HG03460 (cell line): ENCODE results near the gene C5.
"Not testable (repeated sequence)": the region's sequence is repeated elsewhere in the genome, so short reads cannot be mapped to it uniquely, and the experiment has no call there.

Source experiments
- ATAC-seq: cut with Tn5 transposase; IDR thresholded peaks from one replicate; pipeline ENCODE4 v1.9.1; 2021; ENCODE audit not compliant: unreplicated experiment

Gene C5

DNA sequence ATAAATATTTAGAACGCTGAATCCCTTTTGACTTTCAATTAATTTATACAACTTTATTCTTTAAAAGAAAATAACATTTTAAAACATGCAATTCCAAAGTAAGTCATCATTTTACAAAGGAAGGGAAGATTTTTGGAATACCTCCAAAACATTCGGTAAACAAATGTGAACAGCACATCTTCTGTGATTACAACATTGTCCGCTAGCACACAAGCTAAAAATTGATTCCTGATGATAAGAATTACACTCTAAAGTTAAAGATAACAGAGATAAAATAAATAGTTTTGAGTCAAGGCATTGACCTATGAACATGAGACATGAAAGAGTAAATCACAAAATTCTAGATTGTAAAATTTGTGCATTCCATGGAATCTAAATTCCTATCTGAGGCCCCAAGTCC lies 67.2 kb downstream of the C5 start:
- no peak for ATAC-seq

DNA sequence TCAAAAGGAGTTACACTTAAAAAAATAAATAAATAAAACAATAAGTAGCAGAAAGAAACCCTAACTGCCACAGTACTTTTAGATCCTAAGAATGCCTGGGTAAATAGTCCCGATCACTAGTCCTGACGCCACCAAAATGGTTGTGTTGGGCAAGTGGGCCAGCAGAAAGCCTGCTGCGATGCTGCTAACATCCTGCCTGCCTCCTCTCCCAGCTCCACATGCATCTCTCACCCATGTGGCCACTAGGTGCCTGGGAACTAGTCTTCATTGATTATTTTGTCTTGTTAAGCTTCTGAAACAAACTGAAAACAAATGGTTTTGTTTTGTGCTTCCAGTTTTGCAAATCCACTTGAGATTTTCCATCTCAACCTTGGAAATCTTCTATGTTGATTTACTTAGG lies 69.1 kb downstream of the C5 start:
- ATAC-seq = no peak

DNA sequence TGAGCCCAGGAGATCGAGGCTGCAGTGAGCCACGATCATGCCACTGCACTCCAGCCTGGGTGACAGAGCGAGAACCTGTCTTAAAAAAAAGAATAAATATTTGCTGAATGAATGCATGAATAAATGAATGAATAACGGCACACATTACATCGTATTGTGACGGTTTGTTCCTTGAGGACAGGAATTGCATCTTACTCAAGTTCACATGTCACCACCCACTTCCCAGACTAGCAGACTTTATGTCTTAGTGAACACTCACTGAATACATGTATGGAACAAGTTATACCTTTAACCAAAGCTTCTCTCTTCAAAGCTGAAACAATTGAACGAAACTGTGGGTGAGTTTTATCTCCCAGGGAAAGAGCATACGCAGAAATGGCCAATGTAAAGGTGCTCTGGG lies 70.3 kb downstream of the C5 start:
- no peak for ATAC-seq

DNA sequence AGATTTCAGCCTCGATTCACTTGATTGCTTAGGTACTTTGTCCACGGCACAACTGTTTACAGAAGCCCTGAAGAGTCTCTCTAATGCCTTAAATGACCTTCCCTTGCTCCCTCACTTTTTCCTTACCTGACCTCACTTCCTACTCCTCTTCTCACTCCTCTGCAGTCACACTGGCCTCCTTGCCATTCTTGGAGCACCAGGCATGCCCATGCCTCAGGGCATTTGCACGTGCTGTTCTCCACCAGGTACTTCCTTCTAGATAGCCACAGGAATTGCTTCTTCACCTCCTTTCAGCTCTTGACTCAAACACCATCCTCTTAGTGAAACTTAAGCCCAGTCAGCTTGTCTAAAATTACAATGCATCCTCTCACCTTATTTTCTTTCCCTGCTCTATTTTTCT lies 71.1 kb downstream of the C5 start:
- no peak for ATAC-seq

DNA sequence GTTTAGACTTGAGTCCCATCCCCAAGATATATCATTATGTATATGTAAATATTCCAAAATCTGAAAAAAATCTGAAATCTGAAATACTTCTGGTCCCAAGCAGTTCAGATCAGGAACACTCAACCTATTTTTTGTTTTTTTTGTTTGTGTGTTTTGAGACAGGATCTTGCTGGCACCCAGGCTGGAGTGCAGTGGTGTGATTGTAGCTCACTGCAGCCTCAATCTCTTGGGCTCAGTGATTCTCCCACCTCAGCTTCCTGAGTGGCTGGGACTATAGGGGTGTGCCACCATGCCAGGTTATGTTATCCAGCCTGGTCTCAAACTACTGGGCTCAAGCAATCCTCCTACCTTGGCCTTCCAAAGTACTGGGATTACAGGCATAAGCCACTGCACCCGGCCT lies 72.8 kb downstream of the C5 start:
- no peak for ATAC-seq

DNA sequence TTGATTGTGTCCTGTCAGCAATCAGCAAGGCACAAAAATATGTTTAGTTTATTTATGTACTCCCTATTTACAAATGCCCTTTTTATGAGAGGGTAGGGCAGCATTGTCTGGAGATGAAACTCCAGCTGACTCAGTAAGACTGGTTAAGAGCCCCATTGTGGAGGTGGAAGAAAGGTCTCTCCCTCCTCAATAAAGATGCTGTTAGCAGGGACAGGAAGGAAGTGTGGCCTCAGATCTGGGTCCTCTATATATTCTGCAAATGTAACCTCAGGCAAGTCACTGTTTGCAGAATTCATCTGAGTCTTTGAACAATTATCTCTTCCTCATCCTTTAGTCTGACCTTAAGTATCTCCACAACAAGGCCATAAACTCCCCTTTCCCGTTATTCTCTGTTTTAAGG lies 75.2 kb downstream of the C5 start:
- no peak for ATAC-seq

DNA sequence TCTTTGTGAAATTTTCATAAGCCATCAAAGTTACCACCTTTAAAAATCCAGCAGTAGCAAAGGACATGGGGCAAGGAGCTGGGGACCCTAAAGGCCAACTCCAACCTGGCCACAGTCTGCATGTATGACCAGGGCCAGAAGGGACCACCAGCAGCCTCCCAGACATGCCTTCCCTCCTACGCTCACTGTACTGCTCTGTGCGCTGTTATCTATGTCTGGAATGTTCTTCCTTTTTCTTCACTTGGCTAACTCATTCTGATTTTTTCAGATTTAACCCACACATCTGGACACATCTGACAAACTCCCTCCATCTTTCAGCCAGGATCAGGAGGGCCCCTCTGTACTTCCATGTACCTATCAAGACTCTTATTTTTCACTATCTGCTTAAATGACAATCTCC lies 75.9 kb downstream of the C5 start:
- no peak for ATAC-seq

DNA sequence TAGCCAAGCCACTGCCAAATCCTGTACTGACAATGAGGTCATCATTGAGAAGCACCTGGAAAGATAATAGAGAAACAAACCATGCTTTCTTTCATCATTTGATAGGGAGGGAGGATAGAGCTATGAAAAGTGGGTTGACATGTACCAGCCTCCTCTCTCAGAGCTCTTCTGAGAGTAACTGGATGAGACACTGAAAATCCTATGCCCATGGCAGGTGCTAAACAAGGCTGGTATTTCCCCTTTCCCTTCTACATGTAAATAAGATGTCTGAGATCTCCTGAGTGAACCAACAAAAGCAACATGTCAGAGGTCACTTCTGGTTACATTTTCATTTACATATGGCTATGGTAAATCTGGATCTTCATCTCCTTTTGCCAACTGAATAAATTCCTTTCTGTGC lies 78.1 kb downstream of the C5 start:
- ATAC-seq = no peak

DNA sequence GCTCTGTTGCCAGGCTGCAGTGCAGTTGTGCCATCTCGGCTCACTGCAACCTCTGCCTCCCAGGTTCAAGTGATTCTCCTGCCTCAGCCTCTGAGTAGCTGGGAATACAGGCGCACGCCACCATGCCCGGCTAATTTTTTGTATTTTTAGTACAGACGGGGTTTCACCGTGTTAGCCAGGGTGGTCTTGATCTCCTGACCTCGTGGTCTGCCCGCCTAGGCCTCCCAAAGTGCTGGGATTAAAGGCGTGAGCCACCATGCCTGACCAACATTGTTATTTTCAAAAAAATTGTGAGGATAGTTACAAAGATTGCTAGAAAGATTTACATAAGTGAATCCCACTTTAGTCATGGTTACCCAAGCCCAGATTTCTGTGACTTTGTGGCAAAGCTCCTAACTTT lies 78.6 kb downstream of the C5 start:
- not testable (repeated sequence) for ATAC-seq

DNA sequence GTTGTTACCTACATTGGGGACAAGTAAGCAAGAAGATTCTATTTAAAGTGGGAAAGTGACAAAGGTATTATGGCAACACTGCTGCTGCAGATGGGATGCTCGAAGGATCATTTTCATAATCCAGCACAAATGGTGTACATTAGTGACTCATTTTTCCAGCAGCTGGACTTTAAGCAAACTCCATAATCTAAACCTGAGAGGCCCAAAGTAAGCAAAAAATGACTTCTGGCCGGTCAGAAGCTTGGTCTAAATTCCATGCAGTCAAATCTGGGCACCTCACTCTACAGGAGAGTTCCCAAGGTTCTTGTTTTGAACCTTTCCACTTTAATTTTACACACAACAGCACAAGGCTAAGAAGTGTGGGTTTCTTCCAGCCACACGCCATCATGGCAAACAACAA lies 79.8 kb downstream of the C5 start:
- ATAC-seq = no peak

DNA sequence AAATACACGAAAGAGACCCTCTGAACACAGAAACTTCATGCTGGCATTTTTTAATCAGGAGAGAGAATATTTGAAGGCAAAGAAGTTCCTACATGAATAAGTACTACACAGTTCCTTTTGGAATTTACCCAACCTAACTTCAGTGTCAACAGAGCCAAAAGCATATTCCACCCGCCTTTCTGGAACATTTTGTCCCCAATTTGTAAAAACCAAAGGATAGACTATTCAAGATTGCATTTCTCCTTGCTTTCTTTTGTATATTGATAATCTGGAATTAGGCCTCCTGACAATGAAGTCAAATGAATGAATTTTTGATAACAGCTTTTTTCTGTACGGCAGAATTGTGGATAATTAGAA lies 84.1 kb downstream of the C5 start:
- ATAC-seq = no peak

DNA sequence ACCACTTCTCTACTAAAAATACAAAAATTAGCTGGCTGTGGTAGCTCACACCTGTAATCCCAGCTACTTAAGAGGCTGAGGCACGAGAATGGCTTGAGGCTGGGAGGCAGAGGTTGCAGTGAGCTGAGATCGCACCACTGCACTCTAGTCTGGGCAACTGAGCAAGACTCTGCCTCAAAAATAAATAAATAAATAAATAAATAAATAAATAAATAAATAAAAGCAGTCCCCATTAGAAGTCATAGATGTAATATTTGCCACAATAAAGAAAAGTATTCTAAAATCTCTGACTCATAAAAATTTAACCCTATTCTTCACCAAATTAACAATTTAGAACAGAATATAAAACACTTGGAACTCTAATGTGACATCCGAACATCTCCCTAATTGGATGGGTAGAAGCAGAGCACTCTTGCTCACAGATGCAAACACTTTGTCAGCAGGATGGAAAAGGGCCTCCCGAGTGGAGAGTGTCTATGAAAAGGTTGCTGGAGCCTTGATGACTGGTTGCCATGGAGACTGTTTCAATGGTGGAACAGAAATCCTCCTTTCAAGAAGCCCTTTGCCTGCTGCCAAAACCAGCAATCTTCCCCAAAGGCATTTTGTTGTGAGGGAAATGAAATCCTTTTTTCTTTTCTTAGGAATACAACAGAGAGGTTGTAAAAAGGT lies 84.6 kb downstream of the C5 start:
- no peak for ATAC-seq

DNA sequence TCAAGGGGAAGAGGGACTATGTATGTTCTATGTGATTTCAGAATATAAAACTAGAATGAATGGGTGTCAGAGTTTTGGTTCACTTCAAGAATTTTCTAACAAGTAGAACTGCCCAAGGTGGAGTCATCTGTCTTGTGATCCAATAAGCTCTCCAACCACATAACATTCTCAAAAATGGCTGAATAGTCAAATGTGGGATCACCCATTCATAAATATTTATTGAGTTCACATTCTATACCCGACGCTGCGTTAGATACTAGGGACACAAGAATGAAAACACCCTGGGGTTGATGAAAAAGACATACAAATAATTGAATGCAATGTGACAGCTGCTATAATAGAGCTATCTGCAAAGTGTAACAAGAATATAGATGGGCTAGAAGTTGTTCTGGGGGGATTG lies 88.1 kb downstream of the C5 start:
- ATAC-seq = no peak

DNA sequence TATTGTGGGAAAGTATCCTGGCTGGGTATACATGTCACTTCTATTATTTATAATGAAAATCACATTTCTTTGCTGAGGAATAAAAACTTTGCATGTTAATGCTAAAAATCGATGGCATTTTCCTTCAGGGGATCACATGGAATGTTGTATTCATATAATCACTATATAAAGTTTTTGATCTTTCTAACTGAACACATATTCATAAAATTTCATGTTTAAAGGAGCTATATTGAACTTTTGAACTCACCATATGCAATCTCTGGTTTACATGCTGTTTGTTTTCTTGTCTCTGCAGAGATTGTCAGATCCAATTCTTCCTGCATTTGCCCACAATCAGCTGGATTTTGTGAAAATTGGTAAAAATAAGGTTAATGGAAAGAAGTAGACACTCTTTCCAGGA lies 90.1 kb downstream of the C5 start:
- no peak for ATAC-seq

DNA sequence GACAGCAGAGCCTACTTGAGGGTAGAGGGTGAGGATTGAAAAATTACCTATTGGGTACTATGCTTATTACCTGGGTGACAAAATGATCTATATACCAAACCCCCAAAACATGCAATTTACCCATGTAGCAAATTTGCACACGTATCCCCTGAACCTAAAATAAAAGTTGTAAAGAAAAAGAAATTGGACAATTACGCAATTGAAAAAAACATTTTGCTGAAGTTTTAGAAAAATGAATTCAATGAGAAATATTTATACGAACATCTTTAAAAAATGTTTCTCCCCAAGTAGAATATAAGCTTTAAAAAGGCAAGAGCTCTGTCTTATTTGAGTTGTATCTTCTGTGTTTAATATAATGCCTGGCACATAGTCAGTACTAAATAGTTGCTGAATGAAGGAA lies 93.2 kb downstream of the C5 start:
- ATAC-seq = no peak

DNA sequence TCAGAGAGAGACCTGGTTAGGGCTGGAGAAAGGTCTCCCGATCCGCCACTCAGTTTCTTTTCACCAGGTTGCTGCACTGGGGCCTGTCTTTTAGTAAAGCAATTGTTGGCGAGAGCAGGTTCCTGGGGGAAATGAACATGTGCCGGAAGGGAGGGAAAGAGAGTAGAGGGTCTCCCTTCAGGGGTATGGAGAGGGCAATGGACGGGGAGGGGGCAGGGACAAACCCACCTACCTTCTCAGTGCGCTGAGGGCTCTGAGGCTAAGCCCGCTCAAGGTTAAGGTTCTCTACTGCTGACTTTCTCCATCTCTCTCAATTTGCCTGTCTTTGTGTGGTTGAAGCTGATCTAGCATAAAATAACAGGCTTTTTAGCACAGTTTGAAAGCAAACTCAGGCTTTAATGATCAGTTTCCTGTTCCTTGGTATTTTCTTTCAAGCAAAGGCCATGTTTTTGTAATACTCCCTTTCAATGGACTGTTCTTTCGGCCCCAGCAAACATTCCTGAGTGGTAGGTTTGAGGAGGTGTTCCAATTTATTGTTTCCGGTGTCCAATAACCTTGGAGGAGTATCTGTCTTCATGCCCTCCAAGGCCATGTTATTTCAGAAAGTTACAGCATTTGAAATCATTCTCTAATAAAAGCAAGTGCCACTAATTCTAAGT lies 98.0 kb downstream of the C5 start:
- no peak for ATAC-seq

DNA sequence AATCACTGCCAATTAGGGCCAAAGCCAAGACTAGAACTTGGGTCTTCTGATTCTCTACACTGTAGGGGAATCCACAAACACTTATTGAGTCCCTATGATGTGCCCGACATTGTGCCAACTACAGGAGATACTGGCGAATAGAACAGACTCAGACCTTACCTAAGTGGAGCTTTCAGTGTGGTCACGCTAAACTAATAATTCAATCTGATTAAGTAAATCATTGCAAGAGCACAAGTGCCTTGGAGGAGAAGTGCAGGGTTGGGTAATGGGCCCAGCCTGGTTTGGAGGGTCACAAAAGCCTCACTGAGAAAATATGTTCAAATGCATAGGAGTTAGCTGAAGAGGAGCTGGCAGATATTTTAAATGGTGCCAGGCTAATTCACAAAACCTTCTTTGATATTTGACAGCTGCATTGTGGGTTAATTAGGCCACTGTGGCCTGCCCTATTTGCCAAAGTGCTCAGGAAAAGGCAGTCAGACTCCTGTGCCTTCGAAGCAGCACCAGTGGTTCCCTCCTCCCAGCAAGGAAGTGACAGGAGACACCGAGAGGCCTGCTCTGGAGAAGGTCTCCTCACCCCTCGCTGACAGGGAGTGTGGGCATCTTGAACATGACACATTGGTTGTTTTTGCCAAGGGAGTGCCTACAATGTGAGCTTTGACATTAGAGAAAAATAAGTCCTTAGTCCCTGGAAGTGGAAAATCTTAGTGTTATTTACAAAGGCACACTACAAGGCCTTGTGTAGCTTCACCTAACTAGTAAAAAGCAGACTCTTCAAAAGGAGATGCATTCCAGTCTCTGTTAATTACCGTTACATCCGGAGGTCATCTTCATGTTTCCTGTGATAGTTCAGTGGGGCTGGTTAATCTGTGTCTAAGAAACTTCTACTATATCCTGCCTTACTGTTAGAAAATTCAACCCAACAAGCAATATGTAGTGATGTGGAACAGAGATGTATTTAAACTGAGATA lies 99.4 kb downstream of the C5 start:
- no peak for ATAC-seq

DNA sequence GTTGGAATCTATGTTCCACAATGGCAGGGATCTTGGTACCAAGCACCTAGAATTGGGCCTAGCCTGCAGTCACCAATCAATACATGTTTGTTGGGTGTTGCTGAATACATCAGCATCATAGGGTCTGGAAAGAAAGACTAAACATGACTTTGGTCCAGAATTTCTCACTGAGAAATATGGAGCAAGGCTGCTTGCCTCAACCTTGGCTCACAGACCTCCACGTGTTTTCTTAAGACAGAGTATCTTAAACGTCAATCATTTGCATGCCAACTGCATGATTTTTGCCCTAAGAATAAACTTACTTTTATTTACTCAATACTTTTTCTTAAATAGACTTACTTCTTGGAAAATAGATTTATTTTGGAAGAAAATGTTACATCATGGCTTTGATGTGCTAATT lies 100.8 kb downstream of the C5 start:
- ATAC-seq = no peak

DNA sequence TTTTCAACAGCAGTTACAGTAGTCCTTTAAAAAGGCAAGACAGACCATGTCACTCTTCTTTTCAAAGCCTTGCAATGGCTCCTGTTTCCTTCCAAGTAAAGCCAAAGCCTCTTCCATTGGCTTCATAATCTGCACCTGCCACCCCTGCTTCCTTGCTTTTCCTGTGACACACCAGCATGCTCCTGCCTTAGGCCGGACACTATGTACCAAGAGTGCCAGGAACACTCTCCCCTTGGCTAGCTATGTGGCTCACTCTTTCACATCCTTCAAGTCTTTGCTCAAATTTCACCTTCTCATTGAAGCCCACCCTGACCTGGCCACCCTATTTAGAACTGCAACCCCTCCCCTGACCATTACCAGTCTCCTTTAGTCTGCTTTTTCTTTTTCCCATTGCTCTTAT lies 101.3 kb downstream of the C5 start:
- no peak for ATAC-seq

DNA sequence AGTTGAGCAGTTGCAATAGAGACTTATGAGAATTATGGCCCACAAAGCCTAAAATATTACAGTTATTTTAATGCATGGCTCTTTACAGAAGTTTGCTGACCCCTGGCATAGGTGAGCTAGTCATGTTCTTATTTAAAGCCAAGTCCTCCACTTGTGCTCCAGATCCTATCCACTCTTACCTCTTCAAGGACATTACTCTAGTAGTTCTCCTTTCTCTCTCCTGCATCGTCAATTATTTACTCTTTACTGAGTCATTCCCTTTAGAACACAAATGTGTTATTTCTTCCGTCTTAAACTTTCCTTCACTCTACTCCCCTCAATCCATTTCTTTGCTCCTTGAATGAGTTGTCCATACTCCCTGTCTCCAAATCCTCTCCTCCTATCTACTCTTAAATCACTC lies 102.9 kb downstream of the C5 start:
- no peak for ATAC-seq

DNA sequence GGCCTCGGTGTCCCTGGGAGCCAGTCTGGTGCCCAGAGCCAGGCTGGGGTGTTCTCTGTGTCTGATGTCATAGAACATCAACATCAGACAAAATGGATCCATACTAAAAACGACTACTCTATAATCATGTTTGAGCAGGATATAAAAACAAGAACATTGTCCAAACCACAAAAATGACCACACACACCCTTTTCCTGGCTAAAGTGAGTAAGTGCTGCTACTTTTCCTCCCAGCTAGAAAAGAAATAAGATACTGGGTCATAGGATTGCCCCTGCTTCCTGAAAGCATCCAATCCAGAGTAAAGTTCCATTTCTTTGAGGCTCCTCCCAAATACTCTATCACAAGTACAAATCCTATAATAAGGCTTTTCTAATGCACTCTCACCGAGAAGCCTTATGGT lies 103.8 kb downstream of the C5 start:
- ATAC-seq = no peak

DNA sequence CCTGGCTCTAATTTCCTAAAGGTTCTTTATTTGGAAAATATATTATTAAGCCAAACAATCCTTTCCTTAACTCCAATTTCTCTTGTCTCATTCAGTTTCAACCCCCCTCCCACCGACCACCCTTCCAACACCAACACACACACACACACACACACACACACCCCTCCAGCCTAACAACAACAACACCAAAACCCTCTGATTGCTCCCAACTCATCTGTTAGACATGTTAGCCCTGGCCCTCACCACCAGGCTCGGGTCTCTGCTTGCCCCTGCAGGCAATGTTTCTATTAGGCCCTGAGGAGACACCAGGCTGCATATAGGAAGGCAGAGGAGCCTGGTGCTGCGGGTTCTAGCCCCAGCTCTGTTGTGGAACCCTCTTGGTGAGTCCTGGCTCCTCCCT lies 105.1 kb downstream of the C5 start:
- ATAC-seq = no peak
